Measurements from ENCODE around the gene AIG1. TPM values are rescaled to one million over a fixed set of nuclear protein-coding genes. Genes with fewer than 3 reads are reported as not detected.

Gene AIG1
- total and polyA plus RNA-seq, 4 donors, result 19.9 to 31.7 (median 27.3) TPM

DNA sequence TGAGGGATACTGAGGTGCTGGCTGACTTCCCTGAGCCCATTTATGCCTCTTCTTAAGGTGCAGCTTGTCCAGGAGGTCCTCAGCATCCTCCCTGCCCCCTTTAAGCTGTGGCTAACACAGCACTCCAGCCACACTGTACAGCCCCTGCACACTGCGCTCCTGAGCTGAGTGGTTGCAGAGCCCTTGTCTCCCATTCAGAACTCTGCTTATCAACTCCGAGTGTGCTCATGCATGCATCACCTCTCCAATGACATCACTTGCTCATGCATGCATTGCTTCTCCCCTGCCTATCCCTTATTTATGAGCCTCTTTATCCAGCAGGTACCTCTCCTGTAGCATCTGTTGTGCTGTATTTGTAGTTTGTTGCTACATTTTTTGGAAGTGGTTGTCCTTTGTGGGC is 124.6 kb downstream of the AIG1 start:
- Histone ChIP-seq H3K27ac (ENCODE audit: low read depth in 1 of 2, low read length in 1 of 2) (no peak overlapping the region), H3K9me3 (ENCODE audit: control insufficient read depth in 4 of 4, insufficient read depth in 3 of 4, low read length in 3 of 4) (no peaks in the 10 kb centered on the region), H3K36me3 (ENCODE audit: control insufficient read depth in 4 of 4, insufficient read depth in 4 of 4, low read length in 4 of 4) (peaks cover 0 to 5% (median 0%) of the 10 kb centered on the region in 4 donors), H3K27me3 (ENCODE audit: control insufficient read depth in 3 of 3, insufficient read depth in 3 of 3, low read length in 2 of 3) (no peaks in the 10 kb centered on the region), H3K9ac (ENCODE audit: insufficient read depth in 1 of 2, low read length in 2 of 2) (no peak overlapping the region), H3K4me1 (ENCODE audit: control insufficient read depth in 5 of 5, insufficient read depth in 5 of 5, low read length in 5 of 5) (peaks cover 0 to 8% (median 4%) of the 10 kb centered on the region in 5 donors), H3K4me3 (no peak overlapping the region)
- DNase-seq, result no peak
- WGBS, 2 donors, result 92 to 94% methylated on average over 2 of the region's 2 CpGs
- no peak for ATAC-seq (ENCODE audit: insufficient read depth, low FRiP score)
- TF ChIP-seq, protein P1, sequence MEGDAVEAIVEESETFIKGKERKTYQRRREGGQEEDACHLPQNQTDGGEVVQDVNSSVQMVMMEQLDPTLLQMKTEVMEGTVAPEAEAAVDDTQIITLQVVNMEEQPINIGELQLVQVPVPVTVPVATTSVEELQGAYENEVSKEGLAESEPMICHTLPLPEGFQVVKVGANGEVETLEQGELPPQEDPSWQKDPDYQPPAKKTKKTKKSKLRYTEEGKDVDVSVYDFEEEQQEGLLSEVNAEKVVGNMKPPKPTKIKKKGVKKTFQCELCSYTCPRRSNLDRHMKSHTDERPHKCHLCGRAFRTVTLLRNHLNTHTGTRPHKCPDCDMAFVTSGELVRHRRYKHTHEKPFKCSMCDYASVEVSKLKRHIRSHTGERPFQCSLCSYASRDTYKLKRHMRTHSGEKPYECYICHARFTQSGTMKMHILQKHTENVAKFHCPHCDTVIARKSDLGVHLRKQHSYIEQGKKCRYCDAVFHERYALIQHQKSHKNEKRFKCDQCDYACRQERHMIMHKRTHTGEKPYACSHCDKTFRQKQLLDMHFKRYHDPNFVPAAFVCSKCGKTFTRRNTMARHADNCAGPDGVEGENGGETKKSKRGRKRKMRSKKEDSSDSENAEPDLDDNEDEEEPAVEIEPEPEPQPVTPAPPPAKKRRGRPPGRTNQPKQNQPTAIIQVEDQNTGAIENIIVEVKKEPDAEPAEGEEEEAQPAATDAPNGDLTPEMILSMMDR (IDR thresholded peaks at IDR 0.05; ENCODE audit: control extremely low read depth, extremely low read depth), result no peak

DNA sequence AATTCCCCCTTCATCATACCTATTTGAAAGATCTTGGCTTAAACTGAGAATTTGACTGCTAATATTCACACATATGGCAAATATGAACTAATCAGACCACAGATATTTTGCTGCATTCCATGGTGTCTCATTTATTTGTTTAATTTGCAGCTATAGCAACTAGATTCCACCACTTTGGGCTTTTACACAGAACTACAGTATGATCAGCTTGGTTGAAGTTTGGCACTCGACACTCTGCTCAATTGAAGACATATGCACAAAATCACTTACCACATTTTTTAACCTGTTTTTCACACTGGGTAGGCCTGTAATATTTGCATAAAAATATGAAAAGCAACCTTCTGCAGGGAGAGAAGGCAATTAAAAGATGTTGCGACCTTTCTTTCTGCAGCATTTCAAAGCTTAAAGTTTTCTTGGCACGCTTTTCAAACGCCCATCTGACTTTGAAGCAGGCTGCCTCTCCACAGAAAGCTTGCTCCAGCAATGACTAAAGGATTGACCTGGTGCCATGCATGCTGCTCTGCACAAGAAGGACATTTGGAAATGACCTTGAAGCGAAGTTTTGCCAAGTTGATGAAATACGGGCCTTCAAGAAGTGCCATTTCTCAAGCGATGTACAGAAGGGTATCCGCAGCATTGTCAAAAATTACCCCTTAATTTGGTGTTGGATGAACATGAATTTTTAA is 126.7 kb downstream of the AIG1 start:
- no peaks in the 10 kb centered on the region for H3K27me3 ChIP-seq (ENCODE audit: control insufficient read depth in 3 of 3, insufficient read depth in 3 of 3, low read length in 2 of 3)
- peaks cover 0 to 8% (median 4%) of the 10 kb centered on the region in 5 donors for H3K4me1 ChIP-seq (ENCODE audit: control insufficient read depth in 5 of 5, insufficient read depth in 5 of 5, low read length in 5 of 5)
- WGBS, 2 donors, result 84 to 85% methylated on average over 8 of the region's 8 CpGs
- H3K4me3 ChIP-seq, result no peak overlapping the region
- DNase-seq, result peak in 2 of 3 donors; percentile 57
- no peak overlapping the region for H3K9ac ChIP-seq (ENCODE audit: insufficient read depth in 1 of 2, low read length in 2 of 2)
- peaks cover 0 to 5% (median 2%) of the 10 kb centered on the region in 4 donors for H3K36me3 ChIP-seq (ENCODE audit: control insufficient read depth in 4 of 4, insufficient read depth in 4 of 4, low read length in 4 of 4)
- no peaks in the 10 kb centered on the region for H3K9me3 ChIP-seq (ENCODE audit: control insufficient read depth in 4 of 4, insufficient read depth in 3 of 4, low read length in 3 of 4)
- TF ChIP-seq, protein P1 (IDR thresholded peaks at IDR 0.05; ENCODE audit: control extremely low read depth, extremely low read depth), result no peak
- H3K27ac ChIP-seq (ENCODE audit: low read depth in 1 of 2, low read length in 1 of 2), result no peak overlapping the region
- no peak for ATAC-seq (ENCODE audit: insufficient read depth, low FRiP score)

DNA sequence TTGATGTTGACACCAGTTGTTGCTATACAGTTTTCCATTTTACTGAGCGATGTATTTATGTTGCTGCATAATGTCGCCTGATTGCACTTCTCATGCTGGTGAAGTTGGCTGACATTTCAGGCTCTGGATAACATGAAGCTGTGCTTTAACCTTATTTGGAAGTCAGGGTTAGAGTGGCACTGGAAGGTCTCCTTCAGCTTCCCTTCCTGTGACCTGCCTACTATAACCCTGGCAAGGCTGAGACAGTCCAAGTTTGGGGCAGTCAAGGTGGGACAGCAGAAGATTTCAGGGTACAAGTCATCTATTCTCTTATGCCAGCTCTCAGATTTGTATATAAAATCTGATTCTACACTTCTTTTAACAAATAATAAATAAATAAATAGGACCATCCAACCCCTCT is 127.6 kb downstream of the AIG1 start:
- Histone ChIP-seq H3K9me3 (ENCODE audit: control insufficient read depth in 4 of 4, insufficient read depth in 3 of 4, low read length in 3 of 4) (no peaks in the 10 kb centered on the region), H3K36me3 (ENCODE audit: control insufficient read depth in 4 of 4, insufficient read depth in 4 of 4, low read length in 4 of 4) (peaks cover 0 to 5% (median 2%) of the 10 kb centered on the region in 4 donors), H3K27ac (ENCODE audit: low read depth in 1 of 2, low read length in 1 of 2) (peak overlapping the region in 1 of 2 donors; percentile 40), H3K4me3 (no peak overlapping the region), H3K9ac (ENCODE audit: insufficient read depth in 1 of 2, low read length in 2 of 2) (no peak overlapping the region), H3K27me3 (ENCODE audit: control insufficient read depth in 3 of 3, insufficient read depth in 3 of 3, low read length in 2 of 3) (no peaks in the 10 kb centered on the region), H3K4me1 (ENCODE audit: control insufficient read depth in 5 of 5, insufficient read depth in 5 of 5, low read length in 5 of 5) (peaks cover 0 to 8% (median 4%) of the 10 kb centered on the region in 5 donors)
- DNase-seq (no peak), ATAC-seq (ENCODE audit: insufficient read depth, low FRiP score) (no peak)
- WGBS, 2 donors, result 96% methylated on average over 2 of the region's 2 CpGs
- TF ChIP-seq, protein P1 (IDR thresholded peaks at IDR 0.05; ENCODE audit: control extremely low read depth, extremely low read depth), result no peak
